GM18909 (cell line): ENCODE data around the gene RANBP3.

Source experiments
- ATAC-seq: cut with Tn5 transposase; IDR thresholded peaks from one replicate; pipeline ENCODE4 v1.9.1; 2021; ENCODE audit warnings: mild to moderate bottlenecking; ENCODE audit not compliant: unreplicated experiment, poor library complexity

Gene RANBP3

GRCh38 chr19:5913739-5914357 is 64.1 kb downstream of the RANBP3 start, which contains the start of gene CAPS:
CAPS (plus strand) TSS chr19:5914254; CDS start chr19:5914407, 153 bp downstream.
- ATAC-seq, result no peak

DNA sequence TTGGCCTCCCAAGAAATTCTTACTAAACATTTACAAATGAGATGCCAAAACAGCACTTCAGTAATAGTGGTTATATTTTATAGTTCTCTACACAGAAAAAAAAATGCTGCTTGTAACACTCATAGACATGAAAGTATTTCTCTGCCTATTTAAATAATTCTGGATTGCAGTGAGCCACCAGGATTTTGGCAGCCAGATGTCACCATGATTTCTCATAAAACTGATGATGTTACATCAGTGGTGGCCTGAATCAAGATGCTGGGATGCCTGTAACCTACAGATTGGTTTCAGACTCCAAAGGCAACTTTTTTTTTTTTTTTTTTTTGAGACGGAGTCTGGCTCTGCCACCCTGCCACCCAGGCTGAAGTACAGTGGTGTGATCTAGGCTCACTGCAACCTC is 66.6 kb downstream of the RANBP3 start:
- ATAC-seq, result no peak

DNA sequence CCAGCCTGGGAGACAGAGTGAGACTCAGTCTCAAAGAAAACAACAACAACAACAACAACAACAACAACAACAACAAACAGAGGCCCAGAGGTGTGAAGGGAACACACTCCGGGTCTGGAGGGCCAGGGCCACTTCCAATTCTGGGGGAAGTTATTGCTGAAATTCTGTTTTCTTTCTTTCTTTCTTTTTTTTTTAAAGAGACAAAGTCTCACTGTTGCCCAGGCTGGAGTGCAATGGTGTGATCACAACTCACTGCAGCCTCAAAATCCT is 67.4 kb downstream of the RANBP3 start:
- ATAC-seq, result no peak

GRCh38 chr19:5908773-5909442 is 69.0 kb downstream of the RANBP3 start:
- ATAC-seq, result no peak

- no peak for ATAC-seq
These were observed 70.7 kb downstream of the RANBP3 start for GRCh38 chr19:5907241-5907640.

- no peak for ATAC-seq
These were observed 72.7 kb downstream of the RANBP3 start for GRCh38 chr19:5905114-5905778.

DNA sequence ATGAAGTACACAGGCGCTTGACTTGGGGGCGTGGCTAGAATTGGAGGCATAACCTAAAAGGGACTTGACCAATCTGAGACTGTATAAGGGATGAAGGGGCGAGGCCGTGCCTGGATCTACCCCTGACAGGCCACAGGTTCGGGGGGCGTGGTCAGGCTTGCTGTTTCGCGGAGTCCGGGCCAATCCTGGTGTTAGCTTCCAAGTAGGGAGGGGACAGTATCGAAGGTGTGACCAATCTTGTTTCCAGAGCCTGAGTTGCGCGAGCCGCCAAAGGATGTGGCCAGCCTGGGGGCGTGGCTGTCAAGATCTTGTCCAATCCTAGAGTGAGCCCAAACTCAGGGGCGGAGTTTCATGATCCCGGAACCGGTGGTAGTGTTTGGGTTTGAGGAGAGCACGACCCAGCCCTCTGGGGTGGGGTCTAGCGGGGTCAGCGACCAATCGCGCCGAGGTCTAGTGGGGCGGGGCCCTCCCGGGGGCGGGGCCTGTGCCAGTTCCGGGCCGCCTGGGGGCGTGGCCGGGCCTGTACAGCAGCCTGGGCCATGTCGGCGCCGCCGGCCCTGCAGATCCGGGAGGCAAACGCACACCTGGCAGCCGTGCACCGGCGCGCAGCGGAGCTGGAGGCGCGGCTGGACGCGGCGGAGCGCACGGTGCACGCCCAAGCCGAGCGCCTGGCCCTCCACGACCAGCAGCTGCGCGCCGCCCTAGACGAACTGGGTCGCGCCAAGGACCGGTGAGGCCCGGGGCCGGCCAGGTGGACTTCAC is 73.4 kb downstream of the RANBP3 start, which contains the start of gene VMAC:
VMAC (plus strand) TSS at position 521 of the 762 bp plus-strand sequence; CDS start at position 540, 19 bp downstream.
- peak; percentile 81 for ATAC-seq

GRCh38 chr19:5903624-5904351 is 74.2 kb downstream of the RANBP3 start, which contains the start of gene NDUFA11:
NDUFA11 (minus strand) TSS chr19:5903790; CDS start chr19:5903708, 82 bp downstream.
- peak; percentile 33 for ATAC-seq

- no peak for ATAC-seq
These were observed 74.8 kb downstream of the RANBP3 start for GRCh38 chr19:5903056-5903623.

DNA sequence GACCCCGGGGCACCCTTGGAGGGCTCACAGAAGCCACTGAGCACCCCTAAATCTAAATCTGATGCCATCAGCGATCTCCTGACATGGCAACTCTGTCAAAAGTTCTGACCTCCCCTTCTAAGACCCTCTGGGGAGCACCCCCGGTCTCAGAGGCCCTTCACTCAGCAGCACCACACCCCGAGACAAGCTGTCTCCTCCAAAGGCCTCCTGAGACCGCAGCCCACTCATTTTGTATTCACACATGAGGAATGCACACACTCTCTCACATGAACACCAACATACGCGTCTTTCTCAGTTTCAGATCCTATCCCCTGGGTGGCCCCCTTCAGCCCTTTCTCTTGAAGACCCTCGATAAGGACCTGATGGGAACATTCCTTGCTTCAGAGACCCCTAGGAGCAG is 77.0 kb downstream of the RANBP3 start:
- ATAC-seq, result no peak

DNA sequence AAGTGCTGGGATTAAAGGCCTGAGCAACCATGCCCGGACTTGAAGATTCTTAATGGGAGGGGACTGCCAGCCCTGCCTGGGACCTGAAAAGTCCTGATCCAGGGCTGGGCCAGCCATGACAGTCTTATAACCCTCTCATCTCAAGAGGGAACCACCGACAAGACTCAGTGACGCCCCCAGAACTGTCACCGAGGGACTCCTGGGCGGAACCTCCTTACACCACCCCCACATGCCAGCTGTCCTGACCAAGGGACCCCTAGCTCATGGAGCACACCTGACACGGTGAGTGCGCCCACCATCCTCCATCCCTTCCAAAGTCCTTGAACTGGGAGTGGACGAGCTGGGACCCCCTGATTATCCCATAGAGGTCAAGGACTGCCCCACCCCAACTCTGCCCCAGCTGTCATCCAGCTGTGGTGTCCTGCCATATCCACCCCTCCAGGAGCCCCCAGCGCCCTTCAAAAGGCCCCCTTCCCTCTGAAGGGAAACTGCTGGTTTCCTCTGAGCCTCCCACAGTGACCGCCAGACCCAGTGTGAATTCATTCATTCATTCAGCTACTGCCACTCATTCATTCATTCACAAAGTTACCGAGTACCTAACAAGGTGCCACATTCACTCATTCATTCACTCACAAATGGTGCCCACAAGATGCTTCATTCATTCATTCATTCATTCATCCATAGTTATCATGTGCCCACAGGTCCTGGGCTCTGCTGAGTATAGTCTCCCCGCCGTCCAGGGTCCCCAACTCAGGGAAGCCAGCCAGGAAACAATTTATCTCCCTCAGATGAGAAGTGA is 78.0 kb downstream of the RANBP3 start:
- ATAC-seq, result no peak

DNA sequence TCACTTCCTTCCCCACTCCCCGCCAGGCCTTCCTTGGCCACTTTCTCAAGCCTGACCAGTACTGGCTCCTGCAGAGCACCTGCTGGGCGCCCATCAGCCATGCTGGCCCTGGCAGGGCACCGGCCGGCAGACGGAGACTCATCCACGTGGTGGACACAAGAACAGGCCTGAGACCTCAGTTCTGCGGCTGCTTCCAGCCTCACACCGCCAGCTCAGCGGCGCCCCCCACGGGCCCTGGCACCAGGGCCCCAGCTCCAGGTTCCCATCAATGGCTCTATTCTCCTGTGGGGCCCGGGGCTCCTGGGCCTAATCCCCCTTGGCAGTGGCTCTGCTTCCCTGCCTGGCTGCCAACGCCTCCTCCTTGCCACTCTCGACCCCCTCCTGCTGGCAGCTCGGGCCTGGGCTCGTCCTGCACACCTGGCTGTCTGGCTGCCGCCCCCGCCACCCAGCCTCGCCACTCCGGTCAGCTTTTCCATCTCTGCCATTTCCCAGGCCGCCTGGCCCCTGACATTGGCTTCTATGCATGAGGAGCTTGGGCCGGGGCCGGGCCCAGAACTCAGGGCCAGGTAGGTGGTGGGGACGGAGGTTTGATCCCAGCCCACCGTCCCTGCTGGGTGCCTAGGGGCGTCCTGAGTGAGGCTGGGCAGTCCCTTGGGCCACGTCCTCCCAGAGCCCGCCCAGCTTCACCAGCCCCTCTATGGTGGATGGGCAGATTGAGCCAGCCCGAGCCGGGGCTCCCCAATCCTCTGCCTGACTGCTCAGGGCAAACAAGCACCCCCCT is 80.6 kb downstream of the RANBP3 start:
- ATAC-seq, result no peak

GRCh38 chr19:5896365-5897076 is 81.4 kb downstream of the RANBP3 start:
- ATAC-seq, result no peak

DNA sequence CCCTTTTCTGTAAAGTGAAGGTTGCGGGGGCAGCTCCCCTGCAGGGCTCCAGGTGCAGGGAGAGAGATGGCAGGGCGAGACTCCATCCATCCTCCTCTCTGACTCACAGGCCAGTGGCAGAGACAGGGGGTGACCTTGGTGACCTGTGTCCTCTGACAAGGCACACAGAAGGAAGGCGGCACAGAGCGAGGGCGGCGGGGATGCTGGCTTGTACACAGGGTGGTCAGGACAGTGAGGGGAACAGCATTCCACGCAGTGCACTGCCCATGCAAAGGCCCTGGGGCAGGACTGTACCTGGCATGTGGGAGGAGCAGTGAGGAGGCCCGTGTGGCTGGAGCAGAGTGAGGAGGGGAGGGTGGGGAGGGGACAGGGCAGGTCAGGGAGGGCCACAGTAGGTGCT is 82.0 kb downstream of the RANBP3 start:
- ATAC-seq, result no peak

- ATAC-seq, result no peak
These were observed 82.5 kb downstream of the RANBP3 start for GRCh38 chr19:5895409-5895808.

- no peak for ATAC-seq
These were observed 83.1 kb downstream of the RANBP3 start for GRCh38 chr19:5894704-5895349.
